ENCODE results near the gene PI4KB. TPM values are rescaled to one million over a fixed set of nuclear protein-coding genes. Genes with fewer than 3 reads are reported as not detected.

PI4KB gene
- polyA plus RNA-seq, 2 donors: 22.3 to 28.6 TPM

DNA sequence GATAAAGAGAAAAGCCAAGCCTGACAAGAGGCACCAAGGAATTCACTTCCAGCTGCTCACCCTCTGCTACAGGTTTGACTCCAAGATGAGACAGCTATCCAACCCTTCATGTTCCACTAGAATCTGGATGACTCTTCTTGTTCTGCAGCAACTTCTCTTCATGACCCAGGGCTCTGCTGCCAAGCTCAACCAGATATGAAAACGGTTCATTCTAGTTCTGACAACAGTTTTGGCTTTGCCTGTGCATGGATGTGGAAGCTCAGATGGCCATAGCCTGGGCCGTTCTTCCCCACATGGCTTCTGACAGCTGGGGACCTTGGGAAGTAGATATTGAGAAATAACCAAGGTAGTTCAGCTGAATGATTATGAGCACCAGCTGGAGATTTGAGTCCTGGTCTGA is 13.7 kb downstream of the PI4KB start:
- Histone ChIP-seq H3K36me3 (ENCODE audit: control insufficient read depth in 2 of 2, insufficient read depth in 2 of 2, low read length in 1 of 2) (peaks cover 7 to 25% of the 10 kb centered on the region in 2 donors), H3K4me3 (ENCODE audit: low read depth in 1 of 2, low read length in 2 of 2) (no peak overlapping the region), H3K27me3 (ENCODE audit: control insufficient read depth in 1 of 2, insufficient read depth in 2 of 2, low read length in 2 of 2) (no peaks in the 10 kb centered on the region), H3K4me1 (ENCODE audit: control insufficient read depth in 2 of 2, insufficient read depth in 2 of 2, low read length in 1 of 2) (peaks cover 2 to 8% of the 10 kb centered on the region in 2 donors), H3K27ac (ENCODE audit: low read depth in 2 of 2, low read length in 1 of 2) (peak overlapping the region; percentile 37 to 52), H3K9me3 (ENCODE audit: control insufficient read depth in 2 of 2, insufficient read depth in 1 of 2, low read depth in 1 of 2, low read length in 1 of 2) (no peaks in the 10 kb centered on the region)
- 49 to 62% methylated on average over 2 of the region's 2 CpGs for WGBS, 2 donors

DNA sequence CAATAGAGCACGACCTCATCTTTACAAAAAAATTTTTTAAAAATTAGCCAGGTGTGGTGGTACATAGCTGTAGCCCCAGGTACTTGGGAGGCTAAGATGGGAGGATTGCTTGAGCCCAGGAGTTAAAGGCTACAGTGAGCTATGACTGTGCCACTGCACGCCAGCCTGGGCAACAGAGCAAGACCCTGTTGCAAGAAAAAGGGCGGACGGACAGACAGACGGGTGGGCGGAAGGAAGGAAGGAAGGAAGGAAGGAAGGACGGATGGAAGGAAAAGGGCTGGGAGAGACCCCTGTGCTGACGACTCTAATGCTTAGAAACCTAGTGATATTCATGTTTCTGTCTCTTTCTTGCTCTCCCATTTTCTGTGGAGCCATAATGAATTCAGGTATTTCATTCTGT is 14.4 kb downstream of the PI4KB start:
- Histone ChIP-seq H3K9me3 (ENCODE audit: control insufficient read depth in 2 of 2, insufficient read depth in 1 of 2, low read depth in 1 of 2, low read length in 1 of 2) (no peaks in the 10 kb centered on the region), H3K4me1 (ENCODE audit: control insufficient read depth in 2 of 2, insufficient read depth in 2 of 2, low read length in 1 of 2) (peaks cover 2 to 8% of the 10 kb centered on the region in 2 donors), H3K27me3 (ENCODE audit: control insufficient read depth in 1 of 2, insufficient read depth in 2 of 2, low read length in 2 of 2) (no peaks in the 10 kb centered on the region), H3K4me3 (ENCODE audit: low read depth in 1 of 2, low read length in 2 of 2) (no peak overlapping the region), H3K36me3 (ENCODE audit: control insufficient read depth in 2 of 2, insufficient read depth in 2 of 2, low read length in 1 of 2) (peaks cover 12 to 31% of the 10 kb centered on the region in 2 donors), H3K27ac (ENCODE audit: low read depth in 2 of 2, low read length in 1 of 2) (peak overlapping the region in 1 of 2 donors; percentile 37)
- WGBS, 2 donors: 86 to 90% methylated on average over 8 of the region's 8 CpGs

DNA sequence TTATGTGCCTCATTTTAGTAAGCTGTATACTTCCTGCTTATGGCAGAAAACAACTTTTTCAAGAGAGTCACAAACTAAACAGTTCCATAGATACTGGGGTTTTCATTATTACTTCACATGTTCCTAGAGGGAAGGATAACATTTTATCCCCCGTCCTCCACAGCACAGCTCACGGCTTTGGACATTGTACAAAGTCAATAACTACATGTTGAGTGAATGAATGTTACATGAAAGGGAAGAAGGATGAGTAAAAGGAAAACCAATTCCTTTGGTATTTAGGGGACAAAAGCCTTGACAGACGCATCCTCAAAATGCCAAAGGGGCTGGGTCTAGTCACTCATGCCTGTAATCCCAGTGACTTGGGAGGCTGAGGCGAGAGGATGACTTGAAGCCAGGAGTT is 14.8 kb downstream of the PI4KB start:
- Histone ChIP-seq H3K9me3 (ENCODE audit: control insufficient read depth in 2 of 2, insufficient read depth in 1 of 2, low read depth in 1 of 2, low read length in 1 of 2) (no peaks in the 10 kb centered on the region), H3K27ac (ENCODE audit: low read depth in 2 of 2, low read length in 1 of 2) (peak overlapping the region in 1 of 2 donors; percentile 73), H3K4me3 (ENCODE audit: low read depth in 1 of 2, low read length in 2 of 2) (no peak overlapping the region), H3K36me3 (ENCODE audit: control insufficient read depth in 2 of 2, insufficient read depth in 2 of 2, low read length in 1 of 2) (peaks cover 15 to 34% of the 10 kb centered on the region in 2 donors), H3K4me1 (ENCODE audit: control insufficient read depth in 2 of 2, insufficient read depth in 2 of 2, low read length in 1 of 2) (peaks cover 2 to 8% of the 10 kb centered on the region in 2 donors), H3K27me3 (ENCODE audit: control insufficient read depth in 1 of 2, insufficient read depth in 2 of 2, low read length in 2 of 2) (no peaks in the 10 kb centered on the region)
- 79 to 89% methylated on average over 4 of the region's 4 CpGs for WGBS, 2 donors

DNA sequence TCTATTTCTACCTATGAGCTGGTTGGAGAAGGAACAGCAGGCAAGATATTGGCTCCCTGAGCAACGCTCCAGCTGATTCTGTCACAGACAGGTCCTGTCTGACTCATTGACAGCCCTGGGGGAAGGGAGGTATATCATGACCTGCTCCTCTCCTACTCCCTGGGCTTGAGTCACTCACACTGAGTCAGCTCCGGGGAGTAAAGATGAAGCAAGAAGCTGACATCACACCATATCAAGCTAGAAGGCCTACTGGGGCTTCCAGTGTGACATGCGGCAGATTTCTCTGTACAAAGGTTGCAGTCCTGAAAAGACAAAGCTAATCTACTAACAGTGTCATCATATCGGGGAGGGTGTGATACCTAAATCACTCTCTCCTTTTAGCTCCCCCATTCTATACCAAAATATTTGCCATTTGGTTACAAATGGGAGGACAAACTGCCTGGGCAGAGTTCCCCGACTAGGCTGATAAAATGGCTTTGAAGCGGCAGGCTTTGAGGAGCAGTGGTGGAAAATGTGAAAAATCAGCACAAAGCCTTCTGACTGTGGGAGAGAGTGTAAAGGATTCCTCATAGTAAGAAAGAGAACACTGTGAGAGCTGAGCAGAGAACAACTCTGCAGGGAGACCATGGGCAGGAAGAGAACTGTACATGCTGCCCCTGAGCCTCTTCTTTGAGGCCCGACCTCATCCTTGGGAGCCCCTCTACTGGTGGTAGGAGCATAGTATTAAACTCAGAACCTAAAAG is 15.5 kb downstream of the PI4KB start:
- peaks cover 2 to 8% of the 10 kb centered on the region in 2 donors for H3K4me1 ChIP-seq (ENCODE audit: control insufficient read depth in 2 of 2, insufficient read depth in 2 of 2, low read length in 1 of 2)
- no peak overlapping the region for H3K4me3 ChIP-seq (ENCODE audit: low read depth in 1 of 2, low read length in 2 of 2)
- WGBS, 2 donors: 42 to 48% methylated on average over 7 of the region's 7 CpGs
- H3K9me3 ChIP-seq (ENCODE audit: control insufficient read depth in 2 of 2, insufficient read depth in 1 of 2, low read depth in 1 of 2, low read length in 1 of 2): no peaks in the 10 kb centered on the region
- H3K27ac ChIP-seq (ENCODE audit: low read depth in 2 of 2, low read length in 1 of 2): peak overlapping the region; percentile 73 to 85
- H3K27me3 ChIP-seq (ENCODE audit: control insufficient read depth in 1 of 2, insufficient read depth in 2 of 2, low read length in 2 of 2): no peaks in the 10 kb centered on the region
- peaks cover 17 to 36% of the 10 kb centered on the region in 2 donors for H3K36me3 ChIP-seq (ENCODE audit: control insufficient read depth in 2 of 2, insufficient read depth in 2 of 2, low read length in 1 of 2)

DNA sequence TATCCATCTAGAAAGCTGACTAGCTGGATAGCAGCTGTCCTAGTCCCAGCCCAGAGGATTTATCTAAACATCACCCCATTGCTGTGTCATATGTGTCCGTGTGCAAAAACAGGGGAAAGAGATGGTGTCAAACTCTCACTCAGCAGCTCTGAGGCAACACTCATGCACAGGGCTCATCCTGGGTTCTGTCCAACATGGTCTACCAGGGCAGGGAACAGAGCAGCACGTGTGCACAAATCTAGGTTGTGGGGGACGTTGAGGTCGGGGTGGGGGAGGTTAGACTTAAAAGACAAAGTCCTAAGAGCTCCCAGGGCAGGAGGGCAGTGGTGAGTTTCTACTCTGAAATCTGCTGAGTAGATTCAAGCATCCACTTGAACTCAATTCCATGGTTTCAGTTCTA is 16.2 kb downstream of the PI4KB start:
- Histone ChIP-seq H3K4me3 (ENCODE audit: low read depth in 1 of 2, low read length in 2 of 2) (no peak overlapping the region), H3K27ac (ENCODE audit: low read depth in 2 of 2, low read length in 1 of 2) (peak overlapping the region; percentile 31 to 79), H3K27me3 (ENCODE audit: control insufficient read depth in 1 of 2, insufficient read depth in 2 of 2, low read length in 2 of 2) (no peaks in the 10 kb centered on the region), H3K9me3 (ENCODE audit: control insufficient read depth in 2 of 2, insufficient read depth in 1 of 2, low read depth in 1 of 2, low read length in 1 of 2) (no peaks in the 10 kb centered on the region), H3K36me3 (ENCODE audit: control insufficient read depth in 2 of 2, insufficient read depth in 2 of 2, low read length in 1 of 2) (peaks cover 23 to 37% of the 10 kb centered on the region in 2 donors), H3K4me1 (ENCODE audit: control insufficient read depth in 2 of 2, insufficient read depth in 2 of 2, low read length in 1 of 2) (peaks cover 2 to 8% of the 10 kb centered on the region in 2 donors)
- 66 to 72% methylated on average over 4 of the region's 4 CpGs for WGBS, 2 donors

DNA sequence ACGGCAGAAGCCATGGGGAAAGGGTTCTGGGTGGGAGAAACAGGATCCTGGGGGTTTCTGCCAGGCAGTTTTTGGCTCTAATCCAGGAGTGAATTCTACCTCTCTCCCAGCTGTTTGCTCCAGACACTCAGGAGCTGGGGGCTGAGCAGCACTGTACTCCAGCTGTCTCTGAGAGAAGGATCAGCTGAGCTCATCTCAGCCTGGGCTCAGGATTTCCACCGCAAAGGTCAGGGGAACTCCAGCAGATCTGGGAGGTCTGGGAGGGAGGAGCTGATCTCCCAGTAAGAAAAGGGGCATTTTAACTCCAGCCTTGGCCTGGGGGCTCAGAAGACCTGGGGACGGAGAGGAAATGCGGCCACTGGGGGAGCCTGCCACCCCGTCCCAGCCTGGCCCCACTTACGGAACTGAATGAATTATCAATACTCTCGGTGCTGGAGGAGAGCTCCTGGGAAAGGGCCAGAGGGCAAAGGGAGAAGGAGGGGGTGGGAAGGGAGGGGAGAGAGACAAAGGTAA is 17.3 kb downstream of the PI4KB start:
- Histone ChIP-seq H3K36me3 (ENCODE audit: control insufficient read depth in 2 of 2, insufficient read depth in 2 of 2, low read length in 1 of 2) (peaks cover 29 to 40% of the 10 kb centered on the region in 2 donors), H3K9me3 (ENCODE audit: control insufficient read depth in 2 of 2, insufficient read depth in 1 of 2, low read depth in 1 of 2, low read length in 1 of 2) (no peaks in the 10 kb centered on the region), H3K27me3 (ENCODE audit: control insufficient read depth in 1 of 2, insufficient read depth in 2 of 2, low read length in 2 of 2) (no peaks in the 10 kb centered on the region), H3K27ac (ENCODE audit: low read depth in 2 of 2, low read length in 1 of 2) (peak overlapping the region; percentile 50 to 65), H3K4me3 (ENCODE audit: low read depth in 1 of 2, low read length in 2 of 2) (no peak overlapping the region), H3K4me1 (ENCODE audit: control insufficient read depth in 2 of 2, insufficient read depth in 2 of 2, low read length in 1 of 2) (peaks cover 2 to 8% of the 10 kb centered on the region in 2 donors)
- WGBS, 2 donors: 66 to 70% methylated on average over 7 of the region's 7 CpGs

DNA sequence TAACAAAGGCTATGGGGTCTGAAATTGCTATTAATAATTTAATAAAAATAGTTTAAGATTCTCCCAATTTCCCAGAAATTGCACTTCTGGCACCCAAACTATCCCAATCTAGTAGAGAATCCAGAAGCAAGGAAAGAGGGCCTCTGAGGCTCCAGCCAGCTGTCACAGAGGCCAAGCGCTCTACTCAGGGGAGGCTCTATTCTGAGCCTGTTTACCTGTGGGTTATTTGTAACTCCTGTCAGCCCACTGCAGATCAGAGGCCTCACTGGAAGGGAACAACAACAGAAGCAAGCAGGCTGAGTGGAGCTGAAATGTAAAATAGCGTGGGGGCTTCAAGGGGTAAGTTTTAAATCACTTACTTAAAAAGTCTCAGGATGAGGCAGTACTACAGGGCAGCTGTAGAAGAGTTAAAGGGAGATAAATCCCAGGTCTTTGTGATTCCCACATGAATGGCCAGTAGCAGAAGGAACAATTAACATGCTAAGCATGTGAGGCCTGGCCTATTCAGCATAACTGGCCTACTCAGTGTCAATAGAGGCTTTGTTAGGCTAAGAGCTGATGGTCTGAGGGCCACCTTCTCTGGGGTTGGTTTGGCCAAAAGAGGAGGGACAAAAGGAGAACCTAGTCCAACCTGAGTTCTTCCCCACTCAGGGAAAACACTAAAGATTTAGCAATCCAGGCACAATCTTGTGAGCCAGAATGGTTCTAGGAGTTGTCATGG is 32.3 kb downstream of the PI4KB start:
- Histone ChIP-seq H3K4me3 (ENCODE audit: low read depth in 1 of 2, low read length in 2 of 2) (no peak overlapping the region), H3K27me3 (ENCODE audit: control insufficient read depth in 1 of 2, insufficient read depth in 2 of 2, low read length in 2 of 2) (no peaks in the 10 kb centered on the region), H3K36me3 (ENCODE audit: control insufficient read depth in 2 of 2, insufficient read depth in 2 of 2, low read length in 1 of 2) (peaks cover 55 to 60% of the 10 kb centered on the region in 2 donors), H3K4me1 (ENCODE audit: control insufficient read depth in 2 of 2, insufficient read depth in 2 of 2, low read length in 1 of 2) (no peaks in the 10 kb centered on the region), H3K9me3 (ENCODE audit: control insufficient read depth in 2 of 2, insufficient read depth in 1 of 2, low read depth in 1 of 2, low read length in 1 of 2) (no peaks in the 10 kb centered on the region), H3K27ac (ENCODE audit: low read depth in 2 of 2, low read length in 1 of 2) (no peak overlapping the region)
- WGBS, 2 donors: 90 to 97% methylated on average over 2 of the region's 2 CpGs

DNA sequence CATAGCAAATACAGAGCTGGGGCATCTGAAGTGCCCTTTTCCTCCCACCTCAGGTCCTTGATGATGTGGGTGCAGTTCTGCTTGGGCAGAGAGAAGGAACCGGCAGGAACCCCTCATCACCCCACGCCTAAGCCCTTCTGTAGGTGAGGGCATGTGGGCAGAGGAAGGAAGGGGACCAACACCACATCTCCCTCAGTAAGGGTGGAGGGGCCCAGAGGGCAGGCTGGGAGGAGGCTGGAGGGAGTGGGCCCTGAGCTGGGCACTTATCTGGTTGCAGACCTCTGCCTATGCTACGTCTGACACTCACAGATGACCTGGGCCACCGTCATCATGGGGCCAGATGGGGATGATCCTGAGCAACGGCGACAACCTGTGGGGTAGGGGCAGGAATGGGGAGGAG is 34.1 kb downstream of the PI4KB start:
- Histone ChIP-seq H3K27me3 (ENCODE audit: control insufficient read depth in 1 of 2, insufficient read depth in 2 of 2, low read length in 2 of 2) (no peaks in the 10 kb centered on the region), H3K4me1 (ENCODE audit: control insufficient read depth in 2 of 2, insufficient read depth in 2 of 2, low read length in 1 of 2) (no peaks in the 10 kb centered on the region), H3K27ac (ENCODE audit: low read depth in 2 of 2, low read length in 1 of 2) (no peak overlapping the region), H3K9me3 (ENCODE audit: control insufficient read depth in 2 of 2, insufficient read depth in 1 of 2, low read depth in 1 of 2, low read length in 1 of 2) (no peaks in the 10 kb centered on the region), H3K36me3 (ENCODE audit: control insufficient read depth in 2 of 2, insufficient read depth in 2 of 2, low read length in 1 of 2) (peaks cover 48 to 65% of the 10 kb centered on the region in 2 donors), H3K4me3 (ENCODE audit: low read depth in 1 of 2, low read length in 2 of 2) (no peak overlapping the region)
- WGBS, 2 donors: 86 to 87% methylated on average over 6 of the region's 6 CpGs

DNA sequence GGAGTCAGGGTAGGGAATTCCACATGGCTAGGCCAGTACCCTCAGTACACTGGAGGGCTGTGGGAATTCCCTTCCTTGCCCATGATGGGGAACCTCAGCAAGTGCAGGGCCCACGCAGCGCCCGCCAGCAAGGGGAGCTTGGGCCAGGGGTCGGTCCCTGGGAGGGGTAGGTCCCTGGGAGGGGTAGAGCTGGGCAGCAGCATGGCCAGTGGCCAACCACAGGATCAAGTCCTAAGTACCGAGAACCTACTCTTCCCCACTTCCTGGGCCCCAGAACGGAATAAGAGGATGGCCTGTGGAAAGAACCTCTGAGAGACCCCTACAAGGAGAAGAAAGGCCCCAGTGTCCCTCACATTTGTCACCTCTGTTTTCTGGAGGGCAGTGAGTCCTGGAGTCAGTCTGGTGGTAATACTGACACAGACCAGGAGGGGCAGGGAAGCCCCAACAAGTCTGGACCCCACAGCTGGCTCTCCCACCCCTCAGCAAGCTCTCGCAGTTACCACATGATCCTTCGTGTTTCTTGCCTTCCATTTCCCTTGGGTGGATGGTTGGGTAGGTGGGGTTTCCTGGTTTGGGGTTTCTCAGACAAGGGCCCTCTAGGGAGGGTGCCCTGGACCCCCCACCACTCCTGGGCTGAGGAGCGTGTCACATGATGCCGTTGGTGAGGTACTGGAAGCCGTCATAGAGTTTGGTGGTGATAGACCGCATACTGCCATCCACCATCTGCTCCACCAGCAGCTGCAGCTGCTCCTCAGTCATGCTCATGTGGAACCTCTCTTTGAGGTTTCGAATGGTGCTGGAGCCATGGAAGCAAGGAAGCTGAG is 34.8 kb downstream of the PI4KB start:
- no peaks in the 10 kb centered on the region for H3K4me1 ChIP-seq (ENCODE audit: control insufficient read depth in 2 of 2, insufficient read depth in 2 of 2, low read length in 1 of 2)
- no peaks in the 10 kb centered on the region for H3K9me3 ChIP-seq (ENCODE audit: control insufficient read depth in 2 of 2, insufficient read depth in 1 of 2, low read depth in 1 of 2, low read length in 1 of 2)
- H3K36me3 ChIP-seq (ENCODE audit: control insufficient read depth in 2 of 2, insufficient read depth in 2 of 2, low read length in 1 of 2): peaks cover 46 to 69% of the 10 kb centered on the region in 2 donors
- no peak overlapping the region for H3K27ac ChIP-seq (ENCODE audit: low read depth in 2 of 2, low read length in 1 of 2)
- no peak overlapping the region for H3K4me3 ChIP-seq (ENCODE audit: low read depth in 1 of 2, low read length in 2 of 2)
- no peaks in the 10 kb centered on the region for H3K27me3 ChIP-seq (ENCODE audit: control insufficient read depth in 1 of 2, insufficient read depth in 2 of 2, low read length in 2 of 2)
- 77% methylated on average over 13 of the region's 13 CpGs for WGBS, 2 donors

Measured in esophagus (tissue), 2 donors.